GM21825 (cell line): ENCODE measurements around the gene ADARB2.

Source experiments
- ATAC-seq: cut with Tn5 transposase; IDR thresholded peaks from one replicate; pipeline ENCODE4 v1.9.1; 2021; ENCODE audit warnings: mild to moderate bottlenecking, moderate library complexity; ENCODE audit not compliant: unreplicated experiment

ADARB2 gene

GRCh38 chr10:1300218-1300617 is 437.1 kb downstream of the ADARB2 start:
- ATAC-seq: no peak

DNA sequence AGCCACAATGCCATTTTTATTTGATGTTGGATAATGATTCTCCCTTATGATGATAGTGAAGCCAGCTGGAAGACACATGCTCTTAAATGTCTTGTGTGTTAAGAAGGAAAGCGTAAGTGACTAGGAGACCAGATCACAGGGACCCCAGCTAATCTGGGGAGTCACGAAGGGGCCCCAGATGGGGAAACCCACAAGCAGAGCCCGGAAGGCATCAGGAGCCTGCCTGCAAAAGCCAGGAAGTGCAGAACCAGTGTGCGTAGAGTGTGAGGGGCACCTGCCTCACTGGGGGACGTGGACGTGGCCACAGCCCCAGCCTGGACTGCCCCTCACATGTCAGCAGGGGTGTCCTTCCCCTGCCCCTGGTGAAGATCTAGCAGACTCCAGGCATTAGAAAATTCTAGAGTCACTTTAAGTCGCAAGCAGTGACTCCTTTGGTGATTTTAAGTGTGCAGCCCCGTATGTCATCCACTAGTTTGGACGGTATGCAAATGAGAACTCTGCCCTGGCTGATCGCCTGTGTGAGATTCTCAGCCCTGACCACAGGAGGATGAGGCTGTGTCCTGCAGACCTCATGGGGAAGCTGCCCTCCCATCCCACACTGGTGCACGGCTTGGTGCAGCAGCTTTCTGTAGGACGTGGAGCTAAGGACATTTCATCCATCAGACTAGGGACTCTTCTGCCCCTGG is 438.1 kb downstream of the ADARB2 start:
- ATAC-seq: no peak

GRCh38 chr10:1297566-1298301 is 439.6 kb downstream of the ADARB2 start:
- no peak for ATAC-seq

- ATAC-seq: no peak
Measured at GRCh38 chr10:1295756-1296480, 441.4 kb downstream of the ADARB2 start.

DNA sequence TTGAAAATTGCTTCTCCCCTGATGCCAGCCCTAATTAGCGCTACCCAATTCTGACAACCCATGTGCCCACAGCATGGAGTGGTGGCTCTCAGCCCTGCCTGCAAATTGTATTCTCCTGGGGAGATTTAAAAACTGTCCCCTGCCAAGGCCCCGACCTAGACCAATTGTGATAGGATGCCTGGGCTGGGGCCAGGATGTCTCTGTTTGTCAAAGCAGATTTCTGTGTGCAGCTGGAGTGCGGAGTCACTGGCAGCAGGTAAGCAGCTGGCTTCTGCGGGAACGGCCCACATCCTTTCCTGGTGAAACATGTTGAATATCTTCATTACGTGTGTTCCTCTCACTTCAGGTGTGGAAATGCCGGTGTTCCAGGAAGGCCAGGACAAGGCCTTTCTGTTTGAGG is 442.6 kb downstream of the ADARB2 start:
- ATAC-seq: no peak

- ATAC-seq: no peak
Measured at GRCh38 chr10:1293636-1294435, 443.5 kb downstream of the ADARB2 start.

GRCh38 chr10:1293157-1293556 is 444.2 kb downstream of the ADARB2 start:
- ATAC-seq: no peak

DNA sequence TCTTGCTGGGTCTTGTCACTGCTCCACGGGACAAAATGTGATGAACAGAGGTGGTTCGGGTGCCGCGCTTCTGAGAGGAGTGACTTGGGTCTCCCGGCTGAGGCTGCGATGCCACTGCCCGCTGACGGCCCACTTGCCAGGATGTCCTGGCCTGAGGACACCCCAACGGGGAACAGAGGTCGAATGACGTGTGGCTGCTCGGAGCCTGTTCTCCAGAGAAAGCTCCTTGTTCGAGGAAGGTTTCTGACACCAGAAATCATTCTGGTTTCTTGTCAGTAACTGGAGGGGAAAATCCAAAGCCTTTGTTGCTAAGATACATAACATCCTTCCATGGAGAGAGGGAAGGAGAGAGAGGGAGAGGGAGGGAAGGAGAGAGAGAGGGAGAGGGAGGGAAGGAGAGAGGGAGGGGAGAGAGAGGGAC is 444.7 kb downstream of the ADARB2 start:
- no peak for ATAC-seq

- no peak for ATAC-seq
Measured at GRCh38 chr10:1291178-1292090, 445.9 kb downstream of the ADARB2 start.

GRCh38 chr10:1290071-1290471 is 447.3 kb downstream of the ADARB2 start:
- ATAC-seq: no peak

- ATAC-seq: no peak
Measured at GRCh38 chr10:1289591-1289990, 447.7 kb downstream of the ADARB2 start.

- ATAC-seq: no peak
Measured at GRCh38 chr10:1287971-1288401, 449.3 kb downstream of the ADARB2 start.

DNA sequence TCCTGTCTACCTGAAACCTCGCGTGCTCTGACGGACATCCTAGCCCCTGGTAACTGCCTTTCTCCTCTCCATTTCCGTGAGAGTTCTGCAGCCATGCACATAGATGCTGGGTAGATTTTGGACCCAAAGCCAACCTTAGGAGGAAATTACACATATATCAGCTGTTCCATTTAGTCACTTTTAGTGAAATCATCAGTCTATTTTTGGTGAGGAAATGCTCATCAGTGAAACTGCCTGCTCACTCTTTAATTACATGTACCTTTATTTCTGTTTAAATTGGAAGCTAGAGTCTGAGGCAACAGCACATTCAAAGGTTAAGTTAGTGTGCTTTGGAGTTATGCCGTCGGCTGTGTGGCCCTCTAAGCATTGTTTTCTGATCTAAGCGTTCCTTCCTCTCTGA is 449.8 kb downstream of the ADARB2 start:
- no peak for ATAC-seq

DNA sequence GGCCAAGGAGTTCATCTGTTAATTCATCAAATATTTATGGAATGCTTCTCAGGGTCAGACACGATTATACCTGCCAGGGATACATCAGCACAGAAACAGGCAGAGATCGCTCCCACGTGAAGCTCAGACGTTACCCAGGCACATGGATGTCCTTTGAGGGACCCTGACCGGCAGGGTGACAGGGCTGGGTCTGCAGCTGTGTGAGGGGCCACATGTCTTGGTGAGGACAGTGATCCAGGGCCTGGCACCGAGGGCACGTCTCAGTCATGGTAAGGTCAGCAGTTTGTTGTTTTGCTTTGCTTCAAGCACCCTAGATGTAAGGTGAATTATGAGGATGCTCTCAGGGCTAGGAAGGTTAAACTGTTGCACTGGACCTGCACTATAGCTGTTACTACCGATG is 453.2 kb downstream of the ADARB2 start:
- ATAC-seq: no peak

- no peak for ATAC-seq
Measured at GRCh38 chr10:1281405-1281782, 455.9 kb downstream of the ADARB2 start.

DNA sequence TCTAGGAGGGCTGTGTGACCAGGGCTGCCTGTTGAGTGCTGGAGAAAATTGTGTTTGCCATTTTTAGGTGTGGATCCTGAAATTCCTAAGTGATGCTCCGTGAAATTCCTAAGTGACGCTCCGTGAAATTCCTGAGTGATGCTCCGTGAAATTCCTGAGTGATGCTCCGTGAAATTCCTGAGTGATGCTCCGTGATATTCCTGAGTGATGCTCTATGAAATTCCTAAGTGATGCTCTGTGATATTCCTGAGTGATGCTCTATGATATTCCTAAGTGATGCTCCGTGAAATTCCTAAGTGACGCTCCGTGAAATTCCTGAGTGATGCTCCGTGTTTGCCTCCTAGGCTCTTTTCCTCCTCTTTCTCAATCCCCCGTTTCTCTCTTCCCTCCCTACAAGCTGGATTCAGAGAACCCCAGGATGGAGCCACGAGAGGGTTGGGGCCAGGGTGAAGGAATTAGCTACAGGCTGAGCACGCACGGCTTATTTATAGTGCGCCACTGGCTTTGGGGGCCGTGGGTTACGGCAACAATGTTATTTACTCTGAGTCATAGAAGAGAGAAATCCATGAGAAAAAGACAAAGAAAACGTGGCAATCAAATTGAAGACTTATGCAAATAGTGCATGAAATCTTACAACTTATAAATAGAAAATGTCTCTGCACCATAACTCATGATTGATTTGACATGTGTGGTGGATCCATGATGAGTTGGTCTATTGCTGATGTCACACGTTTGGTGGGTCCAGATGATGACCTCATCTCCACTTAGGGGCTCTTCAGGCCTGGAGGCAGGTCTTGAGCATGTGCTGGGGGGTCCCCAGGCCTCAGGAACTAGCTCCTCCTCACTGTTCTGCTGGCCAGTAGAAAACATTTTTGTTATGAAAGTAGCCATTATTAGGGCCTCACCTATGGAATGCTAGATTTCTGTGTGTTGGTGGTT is 456.6 kb downstream of the ADARB2 start:
- no peak for ATAC-seq

- no peak for ATAC-seq
Measured at GRCh38 chr10:1278306-1278705, 459.0 kb downstream of the ADARB2 start.

DNA sequence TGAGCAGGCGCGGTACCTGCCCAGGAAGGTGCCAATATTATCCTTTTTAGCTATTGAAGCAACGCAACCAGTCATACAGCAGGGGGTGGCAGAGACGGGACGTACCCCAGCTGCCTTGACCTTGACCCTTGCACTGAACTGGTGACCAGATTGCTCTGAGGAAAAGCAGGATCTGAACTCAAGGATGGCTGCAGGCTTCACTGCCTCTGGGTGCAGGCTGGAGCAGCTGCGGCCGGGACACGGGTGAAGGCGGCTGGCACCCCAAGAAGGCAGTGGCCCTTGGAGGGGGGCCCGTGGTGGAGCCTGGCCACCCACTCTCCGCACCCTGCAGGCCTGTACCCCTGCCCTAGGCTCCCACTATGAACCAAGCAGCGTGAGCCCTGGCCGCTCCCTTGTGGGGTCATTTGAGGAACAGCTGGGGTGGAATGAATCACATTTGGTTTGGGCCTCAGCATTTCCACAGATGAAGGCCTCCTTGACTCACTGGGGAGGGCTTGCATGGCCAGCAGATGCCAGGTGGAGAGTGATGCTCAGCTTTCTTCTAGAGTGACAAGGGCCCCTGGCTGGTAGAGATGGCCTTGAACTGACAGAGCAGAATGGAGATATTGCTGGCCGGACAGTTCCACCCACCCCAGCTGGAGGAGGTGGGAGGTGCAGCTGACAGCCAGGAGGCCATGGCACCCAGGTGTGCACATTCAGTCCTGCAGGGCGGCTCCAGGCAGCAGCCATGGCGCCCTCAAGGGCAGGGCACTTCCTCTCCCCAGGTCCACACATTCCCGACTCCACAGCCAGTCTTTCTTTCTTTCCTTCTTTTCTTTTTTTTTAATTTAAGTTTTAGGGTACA is 462.4 kb downstream of the ADARB2 start:
- ATAC-seq: no peak
